Trophoblast cell (in vitro differentiated cells and primary cell): ENCODE results near the gene MYOD1.
A peak's percentile ranks its signal among the peaks of the same experiment; 100 is the strongest.

Source experiments
- DNase-seq, 2 donors: peaks; one replicate each; pipeline ENCODE4 v3.0.0-alpha.2; 2016
- H2AFZ ChIP-seq: 2 replicates; pipeline ENCODE4 v1.6.1; 2013; ENCODE audit warnings: low read length, moderate library complexity, mild to moderate bottlenecking; ENCODE audit not compliant: insufficient read depth, poor library complexity
- H2AK5ac ChIP-seq: 2 replicates; pipeline ENCODE4 v1.6.1; 2013; ENCODE audit warnings: mild to moderate bottlenecking, low read length
- H2BK120ac ChIP-seq: 2 replicates; pipeline ENCODE4 v1.6.1; 2013; ENCODE audit warnings: low read length, mild to moderate bottlenecking, moderate library complexity; ENCODE audit not compliant: insufficient read depth, poor library complexity
- H2BK12ac ChIP-seq: 2 replicates; pipeline ENCODE4 v1.6.1; 2013; ENCODE audit warnings: mild to moderate bottlenecking, low read length, moderate library complexity
- H2BK5ac ChIP-seq: 2 replicates; pipeline ENCODE4 v1.6.1; 2013; ENCODE audit warnings: low read length, low read depth, moderate library complexity, mild to moderate bottlenecking; ENCODE audit not compliant: poor library complexity
- H3K14ac ChIP-seq: 2 replicates; pipeline ENCODE4 v1.6.1; 2013; ENCODE audit warnings: mild to moderate bottlenecking, low read length
- H3K18ac ChIP-seq: 2 replicates; pipeline ENCODE4 v1.6.1; 2013; ENCODE audit warnings: mild to moderate bottlenecking, low read length
- H3K23ac ChIP-seq: 2 replicates; pipeline ENCODE4 v1.6.1; 2013; ENCODE audit warnings: low read length
- H3K27ac ChIP-seq: 2 replicates; pipeline ENCODE4 v1.5.1; 2013; ENCODE audit warnings: low read depth, mild to moderate bottlenecking, inconsistent platforms, low read length, moderate library complexity
- H3K27me3 ChIP-seq: 2 replicates; pipeline ENCODE4 v1.6.1; 2013; ENCODE audit warnings: inconsistent platforms, mild to moderate bottlenecking, low read length, moderate library complexity; ENCODE audit not compliant: insufficient read depth
- H3K36me3 ChIP-seq, 2 experiments: 1 replicate in 1 of 2; 2 replicates in 1 of 2; pipeline ENCODE4 v1.6.1; 2013; ENCODE audit warnings: low read length in 2 of 2, mild to moderate bottlenecking in 2 of 2, moderate library complexity in 1 of 2; ENCODE audit not compliant: insufficient read depth in 2 of 2, control insufficient read depth in 1 of 2
- H3K4ac ChIP-seq: 2 replicates; pipeline ENCODE4 v1.6.1; 2013; ENCODE audit warnings: low read depth, mild to moderate bottlenecking, low read length, moderate library complexity
- H3K4me1 ChIP-seq, 2 experiments: 1 replicate in 1 of 2; 2 replicates in 1 of 2; pipeline ENCODE4 v1.6.1; 2013; ENCODE audit warnings: low read length in 2 of 2, mild to moderate bottlenecking in 2 of 2, moderate library complexity in 1 of 2; ENCODE audit not compliant: insufficient read depth in 2 of 2, control insufficient read depth in 1 of 2
- H3K4me2 ChIP-seq: 2 replicates; pipeline ENCODE4 v1.6.1; 2013; ENCODE audit warnings: inconsistent platforms, mild to moderate bottlenecking, low read length, moderate library complexity
- H3K4me3 ChIP-seq: 2 replicates; pipeline ENCODE4 v1.5.1; 2013; ENCODE audit warnings: mild to moderate bottlenecking, low read depth, low read length, inconsistent platforms
- H3K79me1 ChIP-seq: one replicate; pipeline ENCODE4 v1.6.1; 2013; ENCODE audit warnings: low read length
- H3K79me2 ChIP-seq: 2 replicates; pipeline ENCODE4 v1.6.1; 2013; ENCODE audit warnings: low read length, mild to moderate bottlenecking; ENCODE audit not compliant: control insufficient read depth, insufficient read depth, poor library complexity
- H3K9ac ChIP-seq: 2 replicates; pipeline ENCODE4 v1.6.1; 2013; ENCODE audit warnings: mild to moderate bottlenecking, low read length
- H3K9me3 ChIP-seq: 2 replicates; pipeline ENCODE4 v1.6.1; 2013; ENCODE audit warnings: low read depth, mild to moderate bottlenecking, control low read depth, inconsistent platforms, low read length; ENCODE audit not compliant: insufficient read depth
- H4K12ac ChIP-seq: 2 replicates; pipeline ENCODE4 v1.6.1; 2013; ENCODE audit warnings: low read depth, mild to moderate bottlenecking, low read length, moderate library complexity
- H4K8ac ChIP-seq: 2 replicates; pipeline ENCODE4 v1.6.1; 2013; ENCODE audit warnings: low read depth, mild to moderate bottlenecking, low read length, moderate library complexity
- H4K91ac ChIP-seq: one replicate; pipeline ENCODE4 v1.6.1; 2013; ENCODE audit warnings: low read depth, mild to moderate bottlenecking, low read length, moderate library complexity
- WGBS: extraction: QIAGEN DNeasy Blood & Tissue Kit; methylation state at CpG from one replicate; pipeline ENCODE4 v1.1.7; 2013; ENCODE audit warnings: missing lambda C conversion rate; ENCODE audit not compliant: insufficient read length, insufficient coverage; ENCODE audit errors: extremely low coverage; 5-methylcytosine and 5-hydroxymethylcytosine counted together

MYOD1 gene

GRCh38 chr11:17714870-17715269, 4.5 kb upstream of the MYOD1 start:
- WGBS, result no CpG with 5 or more reads among the region's 4 CpGs
- Histone ChIP-seq H3K79me1 (no peaks in the 10 kb centered on the region), H3K14ac (no peak overlapping the region), H2AFZ (no peak overlapping the region), H3K36me3 (no peaks in the 10 kb centered on the region), H3K18ac (no peak overlapping the region), H3K23ac (no peak overlapping the region), H2BK5ac (no peak overlapping the region), H3K9ac (no peak overlapping the region), H3K4ac (no peak overlapping the region), H4K91ac (no peak overlapping the region), H2BK120ac (no peak overlapping the region), H3K27ac (no peak overlapping the region), H2BK12ac (no peak overlapping the region), H3K4me3 (no peak overlapping the region), H3K9me3 (peaks cover 7% of the 10 kb centered on the region), H3K79me2 (no peaks in the 10 kb centered on the region), H3K4me1 (peaks cover 3 to 5% of the 10 kb centered on the region in 2 experiments), H3K27me3 (peaks cover 27% of the 10 kb centered on the region), H3K4me2 (no peak overlapping the region), H4K12ac (no peak overlapping the region), H2AK5ac (no peak overlapping the region), H4K8ac (no peak overlapping the region)
- no peak for DNase-seq

- DNase-seq, result no peak
- Histone ChIP-seq H3K27ac (no peak overlapping the region), H3K79me2 (no peaks in the 10 kb centered on the region), H3K79me1 (no peaks in the 10 kb centered on the region), H2BK12ac (no peak overlapping the region), H3K9me3 (peaks cover 11% of the 10 kb centered on the region), H3K27me3 (peaks cover 45% of the 10 kb centered on the region), H2BK5ac (no peak overlapping the region), H3K9ac (no peak overlapping the region), H3K36me3 (no peaks in the 10 kb centered on the region), H2AK5ac (no peak overlapping the region), H3K14ac (no peak overlapping the region), H3K23ac (no peak overlapping the region), H4K8ac (no peak overlapping the region), H3K4ac (no peak overlapping the region), H2AFZ (no peak overlapping the region), H4K12ac (no peak overlapping the region), H4K91ac (no peak overlapping the region), H2BK120ac (no peak overlapping the region), H3K4me2 (no peak overlapping the region), H3K4me1 (peaks cover 6 to 7% of the 10 kb centered on the region in 2 experiments), H3K18ac (no peak overlapping the region), H3K4me3 (no peak overlapping the region)
- WGBS, result no CpG with 5 or more reads among the region's 2 CpGs
Observed at GRCh38 chr11:17716807-17717206, 2.6 kb upstream of the MYOD1 start.

GRCh38 chr11:17718015-17718414, 1.4 kb upstream of the MYOD1 start:
- H3K4me1 ChIP-seq, result peaks cover 6 to 7% of the 10 kb centered on the region in 2 experiments
- H3K9me3 ChIP-seq, result peaks cover 11% of the 10 kb centered on the region
- no CpG with 5 or more reads among the region's 7 CpGs for WGBS
- H4K91ac ChIP-seq, result no peak overlapping the region
- H3K79me1 ChIP-seq, result no peaks in the 10 kb centered on the region
- no peak overlapping the region for H3K4ac ChIP-seq
- no peak overlapping the region for H4K8ac ChIP-seq
- H3K27me3 ChIP-seq, result peaks cover 57% of the 10 kb centered on the region
- no peak overlapping the region for H3K4me3 ChIP-seq
- H3K9ac ChIP-seq, result no peak overlapping the region
- H3K18ac ChIP-seq, result no peak overlapping the region
- H2BK12ac ChIP-seq, result no peak overlapping the region
- H3K23ac ChIP-seq, result no peak overlapping the region
- no peak overlapping the region for H2BK120ac ChIP-seq
- H3K27ac ChIP-seq, result no peak overlapping the region
- no peak overlapping the region for H4K12ac ChIP-seq
- no peak overlapping the region for H3K14ac ChIP-seq
- H2AFZ ChIP-seq, result no peak overlapping the region
- H2BK5ac ChIP-seq, result no peak overlapping the region
- H3K4me2 ChIP-seq, result no peak overlapping the region
- DNase-seq, result no peak
- H2AK5ac ChIP-seq, result no peak overlapping the region
- no peaks in the 10 kb centered on the region for H3K79me2 ChIP-seq
- no peaks in the 10 kb centered on the region for H3K36me3 ChIP-seq

GRCh38 chr11:17718510-17718962, 835 bp upstream of the MYOD1 start:
- Histone ChIP-seq H4K12ac (no peak overlapping the region), H3K4me1 (peaks cover 6 to 7% of the 10 kb centered on the region in 2 experiments), H3K18ac (no peak overlapping the region), H3K4me3 (no peak overlapping the region), H3K4me2 (no peak overlapping the region), H4K91ac (no peak overlapping the region), H2AFZ (no peak overlapping the region), H3K9ac (no peak overlapping the region), H3K4ac (no peak overlapping the region), H3K14ac (no peak overlapping the region), H4K8ac (no peak overlapping the region), H3K23ac (no peak overlapping the region), H3K27ac (no peak overlapping the region), H3K36me3 (no peaks in the 10 kb centered on the region), H3K79me1 (no peaks in the 10 kb centered on the region), H3K9me3 (peaks cover 11% of the 10 kb centered on the region), H2BK120ac (no peak overlapping the region), H3K79me2 (no peaks in the 10 kb centered on the region), H2AK5ac (no peak overlapping the region), H2BK5ac (no peak overlapping the region), H2BK12ac (no peak overlapping the region), H3K27me3 (peaks cover 57% of the 10 kb centered on the region)
- no CpG with 5 or more reads among the region's 16 CpGs for WGBS
- peak in 1 of 2 donors; percentile 10 for DNase-seq
